GM12892 (cell line): ENCODE measurements around the gene KAT6B.

Source experiments
- POLR2A ChIP-seq: IDR thresholded peaks from 2 replicates; pipeline ENCODE4 v1.6.1; 2011; ENCODE audit warnings: low read depth, low read length, control low read depth
- POLR2AphosphoS5 ChIP-seq: IDR thresholded peaks from 2 replicates; pipeline ENCODE4 v1.6.1; 2011; ENCODE audit warnings: low read depth, low read length, control low read depth
- TAF1 ChIP-seq: IDR thresholded peaks from 2 replicates; pipeline ENCODE4 v1.6.1; 2011; ENCODE audit warnings: low read depth, mild to moderate bottlenecking, control low read depth, low read length, borderline replicate concordance

- TF ChIP-seq POLR2AphosphoS5 (no peak), TAF1 (no peak), POLR2A (no peak)
Measured at GRCh38 chr10:74929197-74929596, 102.8 kb downstream of the KAT6B start.
